GM21423 (cell line): ENCODE results near the gene PPP2R5A.
A peak's percentile ranks its signal among the peaks of the same experiment; 100 is the strongest.
"Not testable (repeated sequence)": the region's sequence is repeated elsewhere in the genome, so short reads cannot be mapped to it uniquely, and the experiment has no call there.

Experiments
- ATAC-seq: cut with Tn5 transposase; IDR thresholded peaks from one replicate; pipeline ENCODE4 v1.9.1; 2021; ENCODE audit warnings: mild to moderate bottlenecking, moderate library complexity; ENCODE audit not compliant: unreplicated experiment

Gene PPP2R5A

DNA sequence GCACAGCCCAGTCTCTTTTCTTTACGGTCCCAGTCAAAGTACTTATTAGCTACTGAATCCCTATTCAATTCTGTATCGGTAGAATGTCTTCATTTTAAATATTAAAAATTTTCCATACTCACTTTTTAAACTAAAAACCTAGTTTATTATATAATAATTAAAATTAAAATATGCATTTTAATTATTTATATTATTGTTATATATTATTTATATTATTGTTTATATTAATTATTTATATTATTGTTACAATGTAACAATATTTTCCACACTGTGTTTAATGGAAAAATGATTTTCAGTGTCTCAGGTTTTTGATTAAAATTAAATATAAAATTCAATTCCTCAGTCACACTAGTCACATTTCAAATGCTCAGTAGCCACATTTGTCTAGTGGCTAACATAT, 18.2 kb upstream of the PPP2R5A start:
- no peak for ATAC-seq

DNA sequence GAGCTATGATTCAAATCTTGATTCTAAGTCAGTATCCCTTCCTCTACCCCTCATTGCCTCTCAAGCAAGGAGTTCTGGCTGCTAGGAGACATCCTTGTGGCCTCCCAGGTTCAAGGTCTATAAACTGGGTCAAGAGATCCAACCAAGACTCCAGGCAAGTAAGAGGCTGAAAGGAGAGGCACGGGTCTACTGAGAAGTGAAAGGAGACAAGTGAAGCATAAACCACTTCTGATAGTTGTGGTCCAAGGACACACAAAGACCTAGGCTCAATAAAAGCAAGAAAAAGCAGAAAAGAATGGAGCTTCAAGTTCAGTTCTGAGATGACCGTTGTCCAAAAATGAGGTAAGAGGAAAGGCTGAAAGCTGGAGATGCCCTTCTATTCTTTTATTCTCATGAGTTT, 17.8 kb upstream of the PPP2R5A start:
- ATAC-seq = peak; percentile 63

DNA sequence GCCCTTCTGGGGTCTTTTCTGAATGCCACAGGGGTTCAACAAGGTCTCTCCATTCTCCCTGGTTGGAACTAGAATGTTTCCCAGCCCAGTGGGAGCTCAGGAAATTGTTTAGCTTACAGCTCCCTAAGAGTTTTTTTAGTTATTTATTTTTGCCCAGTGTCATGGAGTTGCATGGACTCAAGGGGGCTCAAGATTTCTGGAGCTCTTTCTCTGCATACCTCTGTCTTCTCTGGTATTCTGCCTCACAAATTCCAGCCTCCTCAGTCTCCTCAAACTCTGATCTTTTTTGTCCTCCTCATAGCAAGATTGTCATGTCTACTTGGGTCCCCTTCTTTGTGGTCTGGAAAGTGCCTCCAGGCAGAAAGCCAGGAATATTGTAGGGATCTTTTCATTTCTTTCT, 15.9 kb upstream of the PPP2R5A start:
- no peak for ATAC-seq

DNA sequence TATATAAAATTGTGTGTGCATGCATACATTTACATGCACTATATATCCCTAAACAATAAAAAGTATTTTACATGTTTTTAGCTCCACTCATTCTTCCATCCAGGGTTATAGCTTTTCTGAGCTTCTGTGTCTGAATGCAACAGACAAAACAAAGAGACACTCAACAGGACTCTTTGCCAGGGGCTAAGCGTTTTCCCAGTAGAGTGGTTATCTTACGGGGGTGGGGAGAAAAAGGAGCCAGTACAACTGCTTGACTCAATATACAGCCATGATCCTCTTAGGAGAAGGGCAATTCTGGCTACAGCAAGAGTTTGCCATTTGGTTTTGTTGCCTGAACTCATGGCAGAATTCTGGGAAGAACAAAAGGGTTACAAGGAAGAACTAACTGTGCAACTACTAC, 14.6 kb upstream of the PPP2R5A start:
- ATAC-seq = no peak

DNA sequence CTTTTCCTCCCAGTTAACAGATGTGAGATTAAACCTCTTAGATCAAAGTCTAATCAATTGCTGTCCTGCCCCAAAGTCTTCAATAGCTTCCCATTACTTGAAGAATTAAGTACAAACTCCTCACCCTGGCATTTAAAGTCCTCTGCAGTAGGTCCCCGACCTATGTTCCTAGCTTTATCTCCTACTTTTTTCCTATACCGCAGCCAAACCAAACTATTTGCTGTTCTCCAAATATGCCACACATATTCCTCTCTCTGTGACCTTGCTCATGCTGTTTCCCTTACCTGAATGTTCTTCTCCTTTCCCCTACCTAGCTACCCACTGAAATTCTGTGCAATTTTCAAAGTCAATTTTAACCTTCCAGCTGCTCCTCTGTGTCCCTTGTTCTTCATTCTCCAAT, 14.0 kb upstream of the PPP2R5A start:
- ATAC-seq = no peak

DNA sequence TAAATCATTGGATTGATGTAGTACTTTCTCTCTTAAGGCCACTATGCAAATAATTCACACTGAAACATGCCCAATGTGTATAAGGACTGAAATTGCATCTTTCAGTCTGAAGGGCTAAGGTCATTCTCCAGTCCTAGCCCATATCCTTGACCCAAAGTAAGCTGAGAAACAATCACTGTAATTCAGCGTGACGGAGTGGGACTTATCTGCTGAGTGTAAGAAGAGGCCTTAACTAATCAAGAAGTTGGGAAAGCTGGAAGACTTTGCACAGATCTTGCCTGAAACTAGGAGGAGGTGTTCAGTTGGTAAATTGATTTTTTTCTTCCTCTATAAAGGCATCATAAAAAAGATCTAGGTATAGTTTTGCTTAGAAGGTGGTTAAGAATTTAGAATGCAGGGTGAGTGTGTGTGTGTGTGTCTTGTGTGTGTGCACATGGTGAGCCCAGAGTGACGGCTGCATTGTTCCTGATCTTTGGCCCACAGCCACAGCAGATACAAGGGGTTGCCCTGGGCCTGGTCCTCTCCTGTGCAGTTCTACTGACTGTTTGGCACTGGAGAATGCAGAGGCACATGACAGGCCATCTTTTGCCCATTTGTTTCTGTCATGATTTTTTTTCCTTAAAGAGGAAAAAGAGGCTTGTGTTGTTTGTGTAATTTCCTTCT, 13.3 kb upstream of the PPP2R5A start:
- ATAC-seq = no peak

DNA sequence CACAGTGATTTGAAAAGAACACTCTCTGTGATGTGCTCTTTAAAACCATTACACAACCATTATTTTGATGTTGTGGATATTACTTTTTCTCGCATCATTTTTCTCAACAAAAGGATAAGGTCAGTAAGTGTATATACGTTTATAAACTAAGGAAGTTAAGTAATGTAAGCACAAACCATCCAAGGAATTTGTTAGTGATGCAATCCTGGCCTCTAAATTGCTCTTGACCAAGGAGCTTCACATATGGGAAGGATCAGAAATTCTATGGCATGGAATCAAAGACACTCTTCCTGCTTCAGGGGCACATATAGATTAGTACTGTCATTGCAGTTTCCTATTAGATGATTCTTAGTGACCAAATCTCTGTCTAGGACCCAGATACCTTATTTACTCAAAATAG, 3.6 kb upstream of the PPP2R5A start:
- ATAC-seq = no peak

DNA sequence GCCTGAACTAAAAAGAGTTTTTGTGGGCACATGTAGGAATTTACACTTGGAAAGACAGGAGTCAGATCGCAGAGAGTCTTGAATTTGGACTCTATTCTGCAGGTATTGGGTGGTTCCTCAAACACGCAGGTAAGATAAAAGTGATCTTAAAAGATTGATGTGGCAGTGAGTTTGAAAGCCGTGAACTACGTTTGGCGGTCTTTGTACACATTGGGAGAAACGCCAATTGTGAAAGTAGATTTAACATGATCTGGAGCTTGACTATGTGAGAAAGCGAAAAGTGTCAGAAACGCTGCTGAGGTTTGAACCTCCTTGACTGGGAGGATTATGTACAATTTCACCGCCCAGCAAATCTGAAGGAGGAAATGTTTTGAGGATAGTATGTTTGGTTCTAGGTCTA, 1.5 kb upstream of the PPP2R5A start:
- no peak for ATAC-seq

DNA sequence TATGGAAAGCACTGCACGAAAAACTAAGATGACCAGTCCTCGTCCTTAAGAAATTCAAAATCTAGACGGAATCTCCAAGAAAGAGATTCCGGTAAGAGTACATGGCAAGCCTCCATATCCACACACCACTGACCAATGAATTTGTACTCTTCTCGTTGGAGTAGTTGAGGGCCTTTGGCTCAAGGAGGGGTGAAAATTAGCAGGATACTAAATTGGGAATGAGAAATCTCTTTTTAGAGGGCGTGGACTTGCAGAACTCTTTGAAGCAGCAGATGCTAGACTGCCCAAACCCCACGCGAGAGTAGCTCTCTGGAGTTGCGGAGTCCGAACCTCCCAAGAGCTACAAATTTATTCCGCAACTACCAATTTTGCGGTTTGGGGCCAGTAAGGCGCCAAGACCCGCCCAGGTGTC, 872 bp upstream of the PPP2R5A start:
- no peak for ATAC-seq

DNA sequence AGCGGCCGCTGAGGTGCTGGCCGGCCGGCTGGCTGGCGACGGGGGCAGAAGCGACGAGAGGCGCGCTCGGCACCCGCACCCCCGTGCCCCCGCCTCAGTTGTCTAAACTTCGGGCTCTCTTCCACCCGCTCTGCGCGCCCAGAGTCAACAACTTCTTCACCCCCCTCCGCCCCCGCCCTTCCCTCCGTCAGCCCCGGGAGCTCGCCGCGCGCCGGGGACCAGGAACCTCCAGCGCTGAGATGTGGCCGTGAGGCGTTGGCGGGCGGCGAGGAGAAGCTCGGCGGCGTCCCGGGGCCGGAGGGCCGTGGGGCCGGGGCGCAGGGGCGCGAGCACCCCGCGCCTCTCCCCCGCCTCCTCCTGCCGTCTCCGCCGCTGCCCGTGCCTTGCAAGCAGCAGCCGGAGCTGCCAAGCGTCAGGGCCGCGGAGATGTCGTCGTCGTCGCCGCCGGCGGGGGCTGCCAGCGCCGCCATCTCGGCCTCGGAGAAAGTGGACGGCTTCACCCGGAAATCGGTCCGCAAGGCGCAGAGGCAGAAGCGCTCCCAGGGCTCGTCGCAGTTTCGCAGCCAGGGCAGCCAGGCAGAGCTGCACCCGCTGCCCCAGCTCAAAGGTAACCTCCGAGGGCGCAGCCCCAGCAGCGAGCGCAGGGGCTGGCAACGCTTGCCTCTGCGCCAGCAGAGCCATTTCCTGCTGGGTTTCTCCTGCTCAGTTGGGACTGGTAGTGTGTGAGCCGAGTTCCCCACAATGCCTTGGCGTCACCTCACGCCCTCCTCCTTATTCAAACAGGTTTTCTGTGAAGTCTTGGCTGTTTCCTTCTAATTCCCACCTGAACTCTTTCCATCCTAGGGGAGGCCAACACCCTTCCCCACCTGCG, 710 bp downstream of the PPP2R5A start:
- ATAC-seq = peak; percentile 14

DNA sequence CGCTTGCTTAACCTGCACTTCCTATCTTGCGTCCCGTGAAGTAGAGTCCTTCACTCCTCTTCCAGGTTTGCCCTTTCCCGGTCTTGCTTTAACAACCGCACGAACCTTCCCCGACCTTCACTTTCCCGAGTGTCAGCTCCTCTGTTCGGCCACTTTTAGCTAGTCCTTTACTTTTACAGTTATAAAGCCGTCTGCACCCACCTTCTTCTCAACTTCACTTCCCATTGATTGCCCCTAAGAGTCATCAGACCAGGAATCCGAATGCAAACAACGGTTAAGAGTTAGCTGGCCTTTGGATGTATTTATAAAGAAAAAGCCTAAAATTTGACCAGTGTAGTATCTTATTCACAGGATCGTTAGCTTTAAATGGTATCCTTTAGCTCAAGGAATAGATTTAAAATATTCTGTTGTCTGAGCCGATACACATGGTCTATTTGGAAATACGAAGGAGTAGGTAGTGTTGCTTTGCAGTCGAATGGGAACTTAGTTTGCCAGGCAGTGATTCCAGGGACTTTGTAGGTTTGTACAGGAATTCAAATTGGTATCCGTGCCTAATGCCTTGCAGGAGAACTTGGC, 1.4 kb downstream of the PPP2R5A start:
- ATAC-seq = no peak

DNA sequence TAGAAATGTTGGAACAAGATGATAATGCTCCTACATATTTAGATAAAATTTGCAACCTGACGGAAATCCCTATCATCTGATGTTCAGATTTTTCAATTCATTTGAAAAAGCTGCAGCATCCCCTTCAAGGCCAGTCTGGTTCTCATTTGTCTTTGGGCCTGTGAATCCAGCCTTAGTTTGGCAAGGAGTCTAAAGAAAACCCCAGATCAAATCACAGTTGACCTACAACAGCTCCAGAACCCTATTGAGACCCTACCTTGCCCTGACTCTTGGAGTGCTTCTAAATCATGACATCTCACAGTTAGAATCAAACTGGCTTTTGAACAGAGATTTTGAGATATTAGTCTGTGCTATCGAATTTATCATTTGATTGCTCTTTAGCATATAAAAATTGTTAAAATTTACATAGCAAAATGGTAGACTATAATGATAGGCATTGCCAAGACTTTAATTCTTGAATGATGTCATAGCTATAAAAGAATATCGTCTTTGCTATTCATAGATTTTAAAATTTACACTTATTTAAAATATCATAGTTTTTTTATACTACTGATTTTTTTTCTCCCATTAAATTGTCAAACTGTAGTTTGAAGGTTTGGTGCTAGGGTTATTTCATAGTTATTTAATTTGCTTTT, 2.2 kb downstream of the PPP2R5A start:
- ATAC-seq = no peak

DNA sequence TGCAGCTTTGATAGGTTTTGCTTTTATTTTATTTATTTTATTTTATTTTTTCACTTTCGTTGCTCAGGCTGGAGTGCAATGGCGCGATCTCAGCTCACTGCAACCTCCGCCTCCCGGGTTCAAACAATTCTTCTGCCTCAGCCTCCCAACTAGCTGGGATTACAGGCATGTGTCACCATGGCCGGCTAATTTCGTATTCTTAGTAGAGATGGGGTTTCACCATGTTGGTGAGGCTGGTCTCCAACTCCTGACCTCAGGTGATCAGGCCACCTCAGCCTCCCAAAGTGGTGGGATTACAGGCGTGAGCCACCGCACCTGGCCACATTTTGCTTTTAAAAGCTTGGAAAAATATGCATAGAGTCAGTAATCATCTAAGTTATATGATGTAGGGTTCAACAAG, 2.8 kb downstream of the PPP2R5A start:
- not testable (repeated sequence) for ATAC-seq

DNA sequence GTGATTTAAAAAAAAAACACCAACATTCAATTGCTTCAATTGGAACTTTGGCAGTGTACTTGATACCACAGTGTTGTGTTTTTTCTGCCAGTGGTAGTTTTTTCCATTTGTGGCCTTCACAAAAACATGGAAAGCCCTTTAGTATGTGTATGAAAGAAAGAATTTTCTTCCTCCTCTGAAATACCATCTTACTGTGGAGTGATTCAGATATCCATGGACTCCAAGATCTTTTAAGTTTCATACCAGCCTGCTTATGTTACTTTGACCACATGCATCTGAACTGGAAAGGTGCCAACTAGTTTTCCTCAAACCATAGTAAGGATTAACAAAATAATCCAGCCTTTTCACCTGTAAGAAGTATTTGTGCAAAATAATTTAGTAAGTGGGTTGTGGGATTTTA, 3.4 kb downstream of the PPP2R5A start:
- no peak for ATAC-seq

DNA sequence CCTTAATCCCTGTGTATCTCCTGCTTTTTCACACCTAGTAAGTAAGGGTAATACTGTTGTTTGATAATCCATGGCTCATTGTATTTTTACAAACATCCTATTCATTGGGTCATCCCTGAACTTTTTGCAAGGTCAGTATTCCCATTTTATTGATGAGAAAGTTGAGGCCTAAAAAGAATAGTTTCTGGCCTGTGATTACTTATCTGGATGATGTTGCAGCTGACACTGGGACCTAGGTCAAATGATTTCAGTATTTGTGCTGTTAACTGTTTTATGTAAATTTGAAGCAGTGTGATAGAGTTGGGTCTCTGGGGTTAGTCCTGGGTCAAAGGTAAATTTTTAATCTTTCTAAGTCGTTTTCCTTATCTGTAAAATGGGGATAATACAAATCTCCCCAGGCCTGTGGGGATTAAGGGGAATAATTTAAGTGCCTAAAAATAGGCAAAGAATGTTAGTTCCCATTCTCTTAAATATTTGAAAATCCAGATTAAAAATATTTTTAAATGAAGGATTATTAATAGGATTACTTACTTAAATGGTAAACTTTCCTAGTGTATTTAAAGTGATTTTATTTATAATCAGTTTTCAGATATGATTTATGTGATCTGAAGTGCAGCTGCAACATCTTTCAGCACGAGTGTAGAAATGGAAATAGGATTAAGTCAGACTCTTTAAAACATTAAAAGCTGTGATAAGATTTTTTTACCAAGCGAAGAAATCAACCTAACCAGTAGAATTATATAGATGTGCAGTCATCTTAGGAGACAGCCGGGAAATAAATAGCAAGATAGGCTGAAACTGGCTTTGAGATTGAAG, 4.3 kb downstream of the PPP2R5A start:
- ATAC-seq = no peak

DNA sequence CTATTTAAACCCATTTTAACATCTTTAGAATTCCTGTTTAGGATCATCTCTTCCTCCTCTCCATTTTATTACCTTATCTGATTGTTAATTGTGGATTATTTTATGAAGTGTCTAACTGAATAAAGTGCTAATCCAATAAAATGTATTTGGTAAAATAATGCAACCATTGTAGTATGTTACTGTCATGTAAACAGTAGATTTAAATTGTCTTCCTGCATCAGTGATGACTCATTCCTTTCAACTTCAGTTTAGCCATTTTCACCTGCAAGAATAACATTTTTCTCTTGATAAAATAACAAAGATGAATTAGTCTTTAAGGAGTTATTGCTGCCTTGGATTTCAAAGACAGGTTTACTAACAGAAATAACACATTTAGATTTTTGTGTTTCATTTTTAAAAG, 5.4 kb downstream of the PPP2R5A start:
- ATAC-seq = no peak

DNA sequence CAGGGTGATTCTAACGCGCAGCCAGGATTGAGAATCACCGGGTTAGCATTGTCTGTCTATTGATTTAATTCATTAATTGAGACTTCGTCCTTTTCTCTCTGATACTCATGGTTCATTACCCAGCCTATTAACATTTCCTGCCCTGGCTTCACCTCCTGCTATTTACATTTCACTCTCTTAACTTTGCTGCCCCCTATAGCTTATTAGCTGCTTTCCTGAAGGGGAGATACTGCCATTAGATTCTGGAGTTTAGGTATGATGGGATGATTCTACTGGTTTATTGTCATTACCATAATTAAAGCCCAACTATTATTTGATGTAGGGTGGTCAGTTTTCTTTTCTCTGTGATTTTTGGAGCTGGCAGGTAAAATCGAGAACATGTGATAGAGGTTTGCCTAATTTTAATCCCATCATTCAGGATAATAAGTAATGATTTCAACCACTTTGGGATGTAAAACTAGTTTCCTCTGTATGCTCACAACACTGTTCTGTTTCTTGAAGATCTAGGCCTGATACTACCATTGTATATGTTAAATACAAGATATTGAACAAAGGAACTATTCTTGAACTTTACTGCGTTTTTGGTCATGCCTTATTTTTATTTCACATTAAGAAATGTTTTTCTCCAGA, 6.4 kb downstream of the PPP2R5A start:
- ATAC-seq = peak; percentile 60

DNA sequence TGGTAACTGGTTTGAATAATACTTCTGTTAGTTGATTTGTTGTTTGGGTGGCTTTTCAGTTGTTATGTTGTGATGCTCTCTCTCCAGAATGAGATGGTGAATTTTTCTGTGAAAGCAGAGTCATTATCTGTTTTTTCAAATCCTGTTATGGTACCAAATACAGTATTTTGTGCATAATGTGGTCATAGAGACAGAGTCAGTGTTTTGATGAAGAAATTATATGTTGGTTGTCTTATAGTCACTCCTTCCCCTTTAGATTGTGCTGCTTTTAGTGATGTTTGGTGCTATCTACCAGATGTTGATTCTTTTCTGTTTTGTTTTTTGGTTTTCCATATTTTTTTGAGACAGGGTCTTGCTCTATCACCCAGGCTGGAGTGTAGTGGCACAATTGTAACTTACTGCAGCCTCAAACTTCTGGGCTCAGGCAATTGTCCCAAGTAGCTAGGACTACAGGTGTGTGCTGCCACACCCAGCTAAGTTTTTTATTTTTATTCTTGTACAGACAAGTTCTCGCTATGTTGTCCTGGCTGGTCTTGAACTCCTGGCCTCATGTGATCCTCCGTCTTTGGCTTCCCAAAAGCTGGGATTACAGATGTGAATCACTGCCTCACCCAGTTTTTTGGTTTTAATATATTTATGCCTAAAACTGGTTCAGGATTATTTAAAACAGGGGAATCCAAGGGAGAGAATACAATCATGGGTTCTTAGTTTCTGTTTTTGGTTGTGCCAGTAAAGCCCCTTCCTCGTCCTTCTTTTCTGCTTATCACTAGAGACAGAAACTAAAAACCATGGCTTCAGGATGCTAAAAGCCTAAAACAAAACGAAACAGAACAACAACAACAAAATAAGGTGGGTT, 7.3 kb downstream of the PPP2R5A start:
- no peak for ATAC-seq

DNA sequence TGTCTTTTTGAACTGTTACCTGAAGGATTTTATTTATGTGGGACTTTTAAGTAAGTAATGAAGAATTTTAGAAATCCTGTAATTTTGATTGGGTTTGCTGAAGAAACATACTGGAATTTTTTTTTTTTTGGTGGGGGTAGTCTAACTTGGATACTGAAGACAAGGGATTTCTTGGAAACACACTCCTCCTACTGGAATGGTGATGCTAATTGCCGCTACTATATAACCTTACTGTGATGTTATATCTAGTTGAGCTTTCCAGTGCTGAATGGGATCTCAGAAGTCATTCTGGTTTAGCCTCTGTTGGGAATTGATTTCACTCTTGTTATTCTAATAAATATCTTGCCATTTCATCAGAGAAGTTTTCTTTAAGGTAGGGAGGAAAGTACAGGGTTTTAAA, 8.4 kb downstream of the PPP2R5A start:
- no peak for ATAC-seq
